Measurements from ENCODE around the gene CHAF1A.
A peak's percentile ranks its signal among the peaks of the same experiment; 100 is the strongest.

The CHAF1A gene

GRCh38 chr19:4396949-4397783 is 5.3 kb upstream of the CHAF1A start:
- no peak overlapping the region for H3K4me3 ChIP-seq (ENCODE audit: low read depth, low read length)
- peaks cover 12% of the 10 kb centered on the region; the same call in 1 of the 2 replicates for H3K36me3 ChIP-seq (ENCODE audit: control insufficient read depth, insufficient read depth, low read length)
- H3K9me3 ChIP-seq (ENCODE audit: control insufficient read depth, insufficient read depth, low read length) = no peaks in the 10 kb centered on the region
- H3K27ac ChIP-seq (ENCODE audit: low read depth, low read length) = no peak overlapping the region
- H3K27me3 ChIP-seq (ENCODE audit: control insufficient read depth, insufficient read depth, low read length) = no peaks in the 10 kb centered on the region; the same call in 1 of the 2 replicates
- no peak overlapping the region for H3K9ac ChIP-seq (ENCODE audit: low read depth, low read length)
- peaks cover 18% of the 10 kb centered on the region for H3K4me1 ChIP-seq (ENCODE audit: control insufficient read depth, insufficient read depth, low read length)

- Histone ChIP-seq H3K27ac (ENCODE audit: low read depth, low read length) (peak overlapping the region; percentile 75), H3K36me3 (ENCODE audit: control insufficient read depth, insufficient read depth, low read length) (peaks cover 20% of the 10 kb centered on the region; the same call in 1 of the 2 replicates), H3K4me1 (ENCODE audit: control insufficient read depth, insufficient read depth, low read length) (peaks cover 14% of the 10 kb centered on the region)
These were observed 2.7 kb upstream of the CHAF1A start for GRCh38 chr19:4399812-4400134.

GRCh38 chr19:4400135-4400936 is 2.1 kb upstream of the CHAF1A start, which contains the start of gene SH3GL1:
Gene SH3GL1 (minus strand): TSS chr19:4400547. CDS start chr19:4400368, 179 bp downstream.
- Histone ChIP-seq H3K27me3 (ENCODE audit: control insufficient read depth, insufficient read depth, low read length) (no peaks in the 10 kb centered on the region), H3K4me1 (ENCODE audit: control insufficient read depth, insufficient read depth, low read length) (peaks cover 12% of the 10 kb centered on the region), H3K36me3 (ENCODE audit: control insufficient read depth, insufficient read depth, low read length) (peaks cover 20% of the 10 kb centered on the region; the same call in 1 of the 2 replicates), H3K27ac (ENCODE audit: low read depth, low read length) (peak within 1 kb of the TSS; percentile 75), H3K9me3 (ENCODE audit: control insufficient read depth, insufficient read depth, low read length) (no peaks in the 10 kb centered on the region), H3K4me3 (ENCODE audit: low read depth, low read length) (peak within 1 kb of the TSS; percentile 77), H3K9ac (ENCODE audit: low read depth, low read length) (peak within 1 kb of the TSS; percentile 67)

More at GRCh38 chr19:4399812-4400134, 2.7 kb upstream of the CHAF1A start:
- no peaks in the 10 kb centered on the region for H3K27me3 ChIP-seq (ENCODE audit: control insufficient read depth, insufficient read depth, low read length)
- peak overlapping the region; percentile 67 for H3K9ac ChIP-seq (ENCODE audit: low read depth, low read length)
- H3K9me3 ChIP-seq (ENCODE audit: control insufficient read depth, insufficient read depth, low read length) = no peaks in the 10 kb centered on the region
- H3K4me3 ChIP-seq (ENCODE audit: low read depth, low read length) = peak overlapping the region; percentile 77

- Histone ChIP-seq H3K9me3 (ENCODE audit: control insufficient read depth, insufficient read depth, low read length) (no peaks in the 10 kb centered on the region), H3K4me3 (ENCODE audit: low read depth, low read length) (peak overlapping the region; percentile 59), H3K4me1 (ENCODE audit: control insufficient read depth, insufficient read depth, low read length) (peaks cover 12% of the 10 kb centered on the region), H3K27ac (ENCODE audit: low read depth, low read length) (peak overlapping the region; percentile 57), H3K27me3 (ENCODE audit: control insufficient read depth, insufficient read depth, low read length) (no peaks in the 10 kb centered on the region), H3K36me3 (ENCODE audit: control insufficient read depth, insufficient read depth, low read length) (peaks cover 26% of the 10 kb centered on the region), H3K9ac (ENCODE audit: low read depth, low read length) (peak overlapping the region; percentile 7; the same call in 1 of the 2 replicates)
These were observed 670 bp upstream of the CHAF1A start for GRCh38 chr19:4401769-4402170.

- no peaks in the 10 kb centered on the region for H3K27me3 ChIP-seq (ENCODE audit: control insufficient read depth, insufficient read depth, low read length)
- H3K9ac ChIP-seq (ENCODE audit: low read depth, low read length) = peak overlapping the region; percentile 95
- peaks cover 29% of the 10 kb centered on the region for H3K36me3 ChIP-seq (ENCODE audit: control insufficient read depth, insufficient read depth, low read length)
- no peaks in the 10 kb centered on the region for H3K9me3 ChIP-seq (ENCODE audit: control insufficient read depth, insufficient read depth, low read length)
- peak overlapping the region; percentile 84 for H3K27ac ChIP-seq (ENCODE audit: low read depth, low read length)
- H3K4me1 ChIP-seq (ENCODE audit: control insufficient read depth, insufficient read depth, low read length) = peaks cover 12% of the 10 kb centered on the region
- H3K4me3 ChIP-seq (ENCODE audit: low read depth, low read length) = peak overlapping the region; percentile 74
These were observed 743 bp downstream of the CHAF1A start for GRCh38 chr19:4403005-4403761.

- Histone ChIP-seq H3K4me1 (ENCODE audit: control insufficient read depth, insufficient read depth, low read length) (peaks cover 25% of the 10 kb centered on the region), H3K27ac (ENCODE audit: low read depth, low read length) (peak overlapping the region; percentile 14), H3K9me3 (ENCODE audit: control insufficient read depth, insufficient read depth, low read length) (no peaks in the 10 kb centered on the region), H3K36me3 (ENCODE audit: control insufficient read depth, insufficient read depth, low read length) (peaks cover 54% of the 10 kb centered on the region), H3K27me3 (ENCODE audit: control insufficient read depth, insufficient read depth, low read length) (no peaks in the 10 kb centered on the region), H3K4me3 (ENCODE audit: low read depth, low read length) (no peak overlapping the region), H3K9ac (ENCODE audit: low read depth, low read length) (no peak overlapping the region)
These were observed 3.5 kb downstream of the CHAF1A start for GRCh38 chr19:4405977-4406376.

GRCh38 chr19:4406626-4407025 is 4.2 kb downstream of the CHAF1A start:
- H3K9me3 ChIP-seq (ENCODE audit: control insufficient read depth, insufficient read depth, low read length) = no peaks in the 10 kb centered on the region
- H3K4me1 ChIP-seq (ENCODE audit: control insufficient read depth, insufficient read depth, low read length) = peaks cover 25% of the 10 kb centered on the region
- H3K27ac ChIP-seq (ENCODE audit: low read depth, low read length) = peak overlapping the region; percentile 44
- peaks cover 59% of the 10 kb centered on the region for H3K36me3 ChIP-seq (ENCODE audit: control insufficient read depth, insufficient read depth, low read length)
- no peak overlapping the region for H3K4me3 ChIP-seq (ENCODE audit: low read depth, low read length)
- no peaks in the 10 kb centered on the region for H3K27me3 ChIP-seq (ENCODE audit: control insufficient read depth, insufficient read depth, low read length)
- H3K9ac ChIP-seq (ENCODE audit: low read depth, low read length) = no peak overlapping the region

- Histone ChIP-seq H3K4me3 (ENCODE audit: low read depth, low read length) (no peak overlapping the region; the same call in 1 of the 2 replicates), H3K9ac (ENCODE audit: low read depth, low read length) (peak overlapping the region; percentile 63), H3K27ac (ENCODE audit: low read depth, low read length) (peak overlapping the region; percentile 93), H3K36me3 (ENCODE audit: control insufficient read depth, insufficient read depth, low read length) (peaks cover 81% of the 10 kb centered on the region), H3K4me1 (ENCODE audit: control insufficient read depth, insufficient read depth, low read length) (peaks cover 30% of the 10 kb centered on the region), H3K27me3 (ENCODE audit: control insufficient read depth, insufficient read depth, low read length) (no peaks in the 10 kb centered on the region), H3K9me3 (ENCODE audit: control insufficient read depth, insufficient read depth, low read length) (no peaks in the 10 kb centered on the region)
These were observed 6.9 kb downstream of the CHAF1A start for GRCh38 chr19:4409123-4409933.

GRCh38 chr19:4413588-4413987 is 11.1 kb downstream of the CHAF1A start:
- H3K4me3 ChIP-seq (ENCODE audit: low read depth, low read length) = no peak overlapping the region
- H3K9ac ChIP-seq (ENCODE audit: low read depth, low read length) = no peak overlapping the region
- H3K27me3 ChIP-seq (ENCODE audit: control insufficient read depth, insufficient read depth, low read length) = no peaks in the 10 kb centered on the region
- peaks cover 38% of the 10 kb centered on the region for H3K4me1 ChIP-seq (ENCODE audit: control insufficient read depth, insufficient read depth, low read length)
- peaks cover 84% of the 10 kb centered on the region for H3K36me3 ChIP-seq (ENCODE audit: control insufficient read depth, insufficient read depth, low read length)
- peak overlapping the region; percentile 86 for H3K27ac ChIP-seq (ENCODE audit: low read depth, low read length)
- H3K9me3 ChIP-seq (ENCODE audit: control insufficient read depth, insufficient read depth, low read length) = no peaks in the 10 kb centered on the region
